Gastrocnemius medialis (tissue), 4 donors: Measurements from ENCODE around the gene SH3PXD2B.

Experiments
- POLR2A ChIP-seq, 2 donors: fragments of 450-650 bp; IDR thresholded peaks; one replicate each; pipeline ENCODE4 v1.6.1; 2017; ENCODE audit warnings: antibody characterized with exemption in 2 of 2, mild to moderate bottlenecking in 2 of 2, moderate library complexity in 2 of 2
- TF ChIP-seq, protein P1 (sequence below), 5 experiments: fragments of 450-650 bp in 3 of 5; fragments of 200-600 bp in 2 of 5; sonication (generic) in 2 of 5; IDR thresholded peaks in 4 of 5; conservative IDR thresholded peaks in 1 of 5; 1 replicate in 4 of 5; 2 replicates in 1 of 5; pipeline ENCODE4 v1.5.1; 2016 to 2019; ENCODE audit warnings: antibody characterized with exemption in 5 of 5, mild to moderate bottlenecking in 3 of 5, moderate library complexity in 3 of 5

DNA sequence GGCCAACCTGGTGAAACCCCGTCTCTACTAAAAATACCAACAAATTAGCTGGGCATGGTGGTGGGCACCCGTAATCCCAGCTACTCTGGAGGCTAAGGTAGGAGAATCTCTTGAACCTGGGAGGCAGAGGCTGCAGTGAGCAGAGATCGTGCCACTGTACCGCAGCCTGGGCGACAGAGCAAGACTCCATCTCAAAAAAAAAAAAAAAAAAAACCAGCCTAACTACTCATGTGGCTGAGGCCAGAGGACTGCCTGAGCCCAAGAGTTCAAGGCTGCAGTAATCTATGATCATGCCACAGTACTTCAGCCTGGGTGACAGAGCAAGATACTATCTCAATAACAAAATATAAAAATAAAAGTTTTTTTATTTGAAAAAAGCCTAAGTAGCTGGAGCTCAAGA is 174.0 kb downstream of the SH3PXD2B start:
- TF ChIP-seq, protein P1, sequence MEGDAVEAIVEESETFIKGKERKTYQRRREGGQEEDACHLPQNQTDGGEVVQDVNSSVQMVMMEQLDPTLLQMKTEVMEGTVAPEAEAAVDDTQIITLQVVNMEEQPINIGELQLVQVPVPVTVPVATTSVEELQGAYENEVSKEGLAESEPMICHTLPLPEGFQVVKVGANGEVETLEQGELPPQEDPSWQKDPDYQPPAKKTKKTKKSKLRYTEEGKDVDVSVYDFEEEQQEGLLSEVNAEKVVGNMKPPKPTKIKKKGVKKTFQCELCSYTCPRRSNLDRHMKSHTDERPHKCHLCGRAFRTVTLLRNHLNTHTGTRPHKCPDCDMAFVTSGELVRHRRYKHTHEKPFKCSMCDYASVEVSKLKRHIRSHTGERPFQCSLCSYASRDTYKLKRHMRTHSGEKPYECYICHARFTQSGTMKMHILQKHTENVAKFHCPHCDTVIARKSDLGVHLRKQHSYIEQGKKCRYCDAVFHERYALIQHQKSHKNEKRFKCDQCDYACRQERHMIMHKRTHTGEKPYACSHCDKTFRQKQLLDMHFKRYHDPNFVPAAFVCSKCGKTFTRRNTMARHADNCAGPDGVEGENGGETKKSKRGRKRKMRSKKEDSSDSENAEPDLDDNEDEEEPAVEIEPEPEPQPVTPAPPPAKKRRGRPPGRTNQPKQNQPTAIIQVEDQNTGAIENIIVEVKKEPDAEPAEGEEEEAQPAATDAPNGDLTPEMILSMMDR (IDR thresholded peaks at IDR 0.05 in 4 of 5, conservative IDR thresholded peaks at IDR 0.05 in 1 of 5) = no peak
- no peak for TF ChIP-seq POLR2A (IDR thresholded peaks at IDR 0.05)
